ENCODE data around the gene KAZN. TPM values are rescaled to one million over a fixed set of nuclear protein-coding genes. Genes with fewer than 3 reads are reported as not detected.

KAZN gene
- total RNA-seq, 4 donors from 2014 or later: 0.77 to 12.3 (median 4.9) TPM

DNA sequence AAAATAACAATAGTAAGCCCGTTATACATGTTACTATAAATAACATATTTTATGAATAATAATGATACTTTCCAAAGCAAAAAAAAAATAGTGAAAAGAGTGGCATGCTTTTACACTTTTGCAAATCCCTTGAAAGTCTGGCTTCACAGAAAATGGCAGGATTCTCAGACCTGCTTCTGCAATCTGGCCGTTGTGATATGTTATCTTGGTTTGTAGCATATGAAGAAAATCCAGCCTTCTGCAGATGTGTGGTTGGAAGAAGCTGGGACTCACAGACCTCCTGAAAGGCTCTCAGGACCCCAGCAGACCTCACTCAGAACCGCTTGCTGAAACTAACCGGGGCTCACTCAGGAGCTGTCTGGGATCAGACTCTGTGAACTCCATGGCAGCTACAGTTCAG, 299.1 kb downstream of the KAZN start:
- intact Hi-C loops (cut with DNase I; ENCODE audit: low total_unique reads): no loop called here
- no peaks in the 10 kb centered on the region for H3K36me3 ChIP-seq
- H3K9me3 ChIP-seq: no peaks in the 10 kb centered on the region
- DNase-seq: no peak
- no peaks in the 10 kb centered on the region for H3K27me3 ChIP-seq
- no peak overlapping the region for H3K4me3 ChIP-seq
- TF ChIP-seq, protein P1, sequence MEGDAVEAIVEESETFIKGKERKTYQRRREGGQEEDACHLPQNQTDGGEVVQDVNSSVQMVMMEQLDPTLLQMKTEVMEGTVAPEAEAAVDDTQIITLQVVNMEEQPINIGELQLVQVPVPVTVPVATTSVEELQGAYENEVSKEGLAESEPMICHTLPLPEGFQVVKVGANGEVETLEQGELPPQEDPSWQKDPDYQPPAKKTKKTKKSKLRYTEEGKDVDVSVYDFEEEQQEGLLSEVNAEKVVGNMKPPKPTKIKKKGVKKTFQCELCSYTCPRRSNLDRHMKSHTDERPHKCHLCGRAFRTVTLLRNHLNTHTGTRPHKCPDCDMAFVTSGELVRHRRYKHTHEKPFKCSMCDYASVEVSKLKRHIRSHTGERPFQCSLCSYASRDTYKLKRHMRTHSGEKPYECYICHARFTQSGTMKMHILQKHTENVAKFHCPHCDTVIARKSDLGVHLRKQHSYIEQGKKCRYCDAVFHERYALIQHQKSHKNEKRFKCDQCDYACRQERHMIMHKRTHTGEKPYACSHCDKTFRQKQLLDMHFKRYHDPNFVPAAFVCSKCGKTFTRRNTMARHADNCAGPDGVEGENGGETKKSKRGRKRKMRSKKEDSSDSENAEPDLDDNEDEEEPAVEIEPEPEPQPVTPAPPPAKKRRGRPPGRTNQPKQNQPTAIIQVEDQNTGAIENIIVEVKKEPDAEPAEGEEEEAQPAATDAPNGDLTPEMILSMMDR (IDR thresholded peaks at IDR 0.05): no peak
- TF ChIP-seq POLR2A (IDR thresholded peaks at IDR 0.05): no peak
- H3K4me1 ChIP-seq: no peaks in the 10 kb centered on the region
- H3K27ac ChIP-seq: no peak overlapping the region

DNA sequence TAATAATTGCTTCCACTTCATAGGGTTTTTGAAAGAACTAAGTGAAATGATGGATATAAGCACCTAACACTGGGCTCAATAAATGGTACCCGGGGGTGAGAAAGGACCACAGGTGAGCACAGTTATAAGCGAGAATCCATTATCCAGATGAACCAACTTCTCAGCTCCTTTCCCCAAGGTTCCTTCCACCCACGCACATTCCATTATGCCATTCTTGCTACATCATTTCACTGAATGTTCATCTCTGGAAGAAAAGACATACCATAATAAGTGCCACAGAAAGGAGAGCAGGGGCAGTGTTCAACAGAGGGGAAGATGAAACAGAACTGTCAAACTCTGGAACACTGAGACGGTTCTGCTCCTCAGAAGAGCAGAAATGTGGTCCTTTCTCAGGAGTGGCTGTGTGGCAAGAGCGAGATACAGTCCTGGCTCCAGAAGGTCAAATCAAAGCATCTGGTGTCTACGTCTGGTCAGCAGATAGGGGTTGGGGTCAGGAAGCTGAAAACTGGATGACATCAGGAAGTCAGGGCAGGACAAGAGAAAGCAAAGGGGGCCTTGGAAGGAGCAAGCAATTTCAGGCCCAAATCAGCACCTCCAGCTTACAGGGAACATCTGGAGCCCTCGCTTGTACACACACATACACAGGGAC, 299.6 kb downstream of the KAZN start:
- no peak for TF ChIP-seq POLR2A (IDR thresholded peaks at IDR 0.05)
- TF ChIP-seq, protein P1 (IDR thresholded peaks at IDR 0.05): no peak

DNA sequence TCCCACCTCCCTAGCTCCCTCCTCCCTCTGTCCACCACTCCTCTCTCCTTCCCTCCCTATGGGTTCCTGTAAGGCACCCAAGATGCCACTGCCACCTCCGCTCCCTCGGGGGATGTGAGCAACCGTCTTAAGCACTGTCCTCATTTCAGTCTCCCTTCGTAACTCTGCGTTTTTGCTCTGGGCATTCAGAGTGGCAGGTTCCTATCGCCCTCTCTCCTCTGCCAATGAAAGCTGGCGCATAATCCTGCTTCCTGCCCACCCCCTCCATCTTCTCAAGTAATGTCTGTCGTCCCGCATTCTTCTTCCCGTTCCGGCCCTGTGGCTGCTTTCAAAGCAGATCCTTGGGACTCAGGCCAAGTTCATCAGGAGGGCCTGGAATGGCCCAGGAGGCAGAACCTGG, 301.2 kb downstream of the KAZN start:
- H3K27me3 ChIP-seq: no peaks in the 10 kb centered on the region
- H3K4me3 ChIP-seq: no peak overlapping the region
- no peak overlapping the region for H3K27ac ChIP-seq
- TF ChIP-seq POLR2A (IDR thresholded peaks at IDR 0.05): no peak
- TF ChIP-seq, protein P1 (IDR thresholded peaks at IDR 0.05): no peak
- H3K9me3 ChIP-seq: no peaks in the 10 kb centered on the region
- DNase-seq: no peak
- H3K4me1 ChIP-seq: no peaks in the 10 kb centered on the region
- no peaks in the 10 kb centered on the region for H3K36me3 ChIP-seq
- intact Hi-C loops (cut with DNase I; ENCODE audit: low total_unique reads): no loop called here

More for the DNA sequence above, 299.6 kb downstream of the KAZN start:
- DNase-seq: no peak
- Histone ChIP-seq H3K27ac (no peak overlapping the region), H3K4me1 (no peaks in the 10 kb centered on the region), H3K4me3 (no peak overlapping the region), H3K36me3 (no peaks in the 10 kb centered on the region), H3K27me3 (no peaks in the 10 kb centered on the region), H3K9me3 (no peaks in the 10 kb centered on the region)
- intact Hi-C loops (cut with DNase I; ENCODE audit: low total_unique reads): no loop called here

DNA sequence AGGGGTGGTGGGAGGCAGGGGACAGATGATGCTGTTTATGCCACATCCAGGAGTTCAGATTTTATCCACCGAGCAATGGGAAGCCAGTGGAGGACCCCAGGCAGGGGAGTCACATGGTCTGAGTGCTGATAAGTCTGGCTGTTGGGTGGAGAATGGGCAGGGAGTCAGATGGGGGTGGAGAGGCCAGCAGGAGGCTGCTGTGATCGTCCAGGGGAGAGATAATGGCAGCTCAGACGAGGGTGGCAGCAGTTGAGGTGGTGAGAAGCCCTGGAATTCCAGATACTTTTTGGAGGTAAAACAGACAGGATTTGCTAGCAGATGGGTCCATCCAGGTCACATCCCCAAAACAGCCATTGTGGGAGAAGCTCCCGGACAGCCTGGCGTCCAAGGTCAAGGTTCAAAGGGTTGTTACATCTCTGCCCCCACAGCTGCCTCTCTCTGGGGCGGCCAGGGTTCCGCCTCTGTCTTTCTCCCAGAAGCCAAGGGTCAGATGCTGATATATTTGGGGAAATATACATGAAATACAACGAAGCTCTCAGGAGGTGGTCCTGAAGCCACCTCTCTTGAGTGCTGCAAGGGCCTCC, 303.0 kb downstream of the KAZN start:
- Histone ChIP-seq H3K4me3 (no peak overlapping the region), H3K27ac (no peak overlapping the region), H3K9me3 (no peaks in the 10 kb centered on the region), H3K4me1 (no peaks in the 10 kb centered on the region), H3K36me3 (no peaks in the 10 kb centered on the region), H3K27me3 (no peaks in the 10 kb centered on the region)
- intact Hi-C loops (cut with DNase I; ENCODE audit: low total_unique reads): no loop called here
- no peak for TF ChIP-seq POLR2A (IDR thresholded peaks at IDR 0.05)
- TF ChIP-seq, protein P1 (IDR thresholded peaks at IDR 0.05): no peak
- DNase-seq: no peak

DNA sequence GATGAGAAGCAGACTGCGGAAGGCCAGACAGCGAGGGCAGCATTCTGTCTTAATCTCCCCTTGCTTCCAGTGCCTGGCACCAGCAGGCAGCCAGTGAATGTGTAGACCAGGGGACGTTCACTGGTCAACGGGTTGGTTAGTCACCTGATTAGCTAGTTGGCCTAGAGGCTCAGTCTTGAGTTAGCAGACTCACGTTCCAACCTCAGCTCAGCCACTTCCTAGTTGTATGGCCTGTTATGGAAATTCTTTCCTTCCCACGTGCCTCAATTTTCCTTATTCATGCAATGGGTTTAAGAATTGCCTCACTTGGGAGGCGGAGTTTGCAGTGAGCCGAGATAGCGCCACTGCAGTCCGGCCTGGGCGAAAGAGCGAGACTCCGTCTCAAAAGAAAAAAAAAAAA, 305.4 kb downstream of the KAZN start:
- TF ChIP-seq POLR2A (IDR thresholded peaks at IDR 0.05): no peak
- TF ChIP-seq, protein P1 (IDR thresholded peaks at IDR 0.05): no peak
- Histone ChIP-seq H3K36me3 (no peaks in the 10 kb centered on the region), H3K27me3 (no peaks in the 10 kb centered on the region), H3K4me1 (no peaks in the 10 kb centered on the region), H3K4me3 (no peak overlapping the region), H3K27ac (no peak overlapping the region), H3K9me3 (no peaks in the 10 kb centered on the region)
- DNase-seq: no peak
- intact Hi-C loops (cut with DNase I; ENCODE audit: low total_unique reads): no loop called here
